ENCODE data around the gene GTSE1. TPM values are rescaled to one million over a fixed set of nuclear protein-coding genes. Genes with fewer than 3 reads are reported as not detected.
"Not testable (repeated sequence)": the region's sequence is repeated elsewhere in the genome, so short reads cannot be mapped to it uniquely, and the experiment has no call there.

The GTSE1 gene, protein sequence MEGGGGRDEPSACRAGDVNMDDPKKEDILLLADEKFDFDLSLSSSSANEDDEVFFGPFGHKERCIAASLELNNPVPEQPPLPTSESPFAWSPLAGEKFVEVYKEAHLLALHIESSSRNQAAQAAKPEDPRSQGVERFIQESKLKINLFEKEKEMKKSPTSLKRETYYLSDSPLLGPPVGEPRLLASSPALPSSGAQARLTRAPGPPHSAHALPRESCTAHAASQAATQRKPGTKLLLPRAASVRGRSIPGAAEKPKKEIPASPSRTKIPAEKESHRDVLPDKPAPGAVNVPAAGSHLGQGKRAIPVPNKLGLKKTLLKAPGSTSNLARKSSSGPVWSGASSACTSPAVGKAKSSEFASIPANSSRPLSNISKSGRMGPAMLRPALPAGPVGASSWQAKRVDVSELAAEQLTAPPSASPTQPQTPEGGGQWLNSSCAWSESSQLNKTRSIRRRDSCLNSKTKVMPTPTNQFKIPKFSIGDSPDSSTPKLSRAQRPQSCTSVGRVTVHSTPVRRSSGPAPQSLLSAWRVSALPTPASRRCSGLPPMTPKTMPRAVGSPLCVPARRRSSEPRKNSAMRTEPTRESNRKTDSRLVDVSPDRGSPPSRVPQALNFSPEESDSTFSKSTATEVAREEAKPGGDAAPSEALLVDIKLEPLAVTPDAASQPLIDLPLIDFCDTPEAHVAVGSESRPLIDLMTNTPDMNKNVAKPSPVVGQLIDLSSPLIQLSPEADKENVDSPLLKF
- 38.8 and 42.9 TPM in 2 replicates for total RNA-seq (2014; rRNA removed; shearing (Covaris generic))

DNA sequence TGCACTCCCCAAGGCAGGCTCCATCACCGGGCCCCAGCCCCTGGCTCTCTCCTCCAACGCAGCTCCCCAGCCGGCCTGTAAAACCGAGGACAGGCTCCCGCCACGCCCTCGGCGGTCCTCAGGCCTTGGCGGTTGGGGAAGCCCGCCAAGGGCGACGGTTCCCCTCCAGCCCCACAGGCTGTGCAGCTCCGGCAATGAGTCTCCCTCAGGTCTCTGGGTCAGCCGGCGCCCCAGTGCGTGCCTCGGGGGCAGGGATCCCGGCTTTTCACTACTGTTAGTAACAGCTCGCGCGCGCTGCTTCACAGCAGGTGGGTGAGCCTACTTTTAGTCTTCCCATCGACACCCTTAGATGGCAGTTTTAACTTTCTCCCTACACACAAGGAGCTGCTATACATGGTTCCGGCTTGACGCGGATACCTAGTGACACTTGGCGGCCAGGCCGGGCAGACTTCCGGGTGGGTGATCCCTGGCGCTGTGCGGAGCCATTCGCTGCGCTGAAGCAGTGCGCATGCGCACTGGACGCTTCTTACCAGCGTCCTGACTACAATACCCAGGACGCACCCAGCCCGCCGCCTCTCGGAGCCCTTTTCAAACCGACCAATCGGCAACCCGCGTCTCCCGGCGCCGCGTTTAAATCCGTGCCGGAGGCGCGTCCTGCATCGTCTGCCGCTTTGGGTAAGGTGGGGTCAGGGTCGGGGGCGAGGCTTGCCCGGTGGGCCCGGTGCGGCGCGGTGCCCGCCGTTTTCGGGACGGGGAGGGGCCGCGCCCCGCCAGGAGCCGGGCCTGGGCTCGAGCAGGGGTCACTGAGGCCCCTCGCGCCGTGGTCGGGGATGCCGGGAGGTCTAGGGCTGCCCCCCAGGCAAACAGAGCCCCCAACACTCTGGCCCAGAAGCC is at the start of gene GTSE1:
Gene GTSE1, plus strand, starts transcription at position 614 of the 894 bp plus-strand sequence. CDS start 531 bp downstream, outside the sequence.
- H3K27me3 ChIP-seq (ENCODE audit: control insufficient read depth, insufficient read depth, low read length), result no peaks in the 10 kb centered on the region
- H3K36me3 ChIP-seq (replicated peaks; ENCODE audit: control insufficient read depth, insufficient read depth, low read length), result peaks cover 19% of the 10 kb centered on the region
- DNase-seq, result peak; percentile 99
- peak within 1 kb of the TSS; percentile 93 for H3K4me3 ChIP-seq (ENCODE audit: insufficient read depth, low read depth, low read length)

DNA sequence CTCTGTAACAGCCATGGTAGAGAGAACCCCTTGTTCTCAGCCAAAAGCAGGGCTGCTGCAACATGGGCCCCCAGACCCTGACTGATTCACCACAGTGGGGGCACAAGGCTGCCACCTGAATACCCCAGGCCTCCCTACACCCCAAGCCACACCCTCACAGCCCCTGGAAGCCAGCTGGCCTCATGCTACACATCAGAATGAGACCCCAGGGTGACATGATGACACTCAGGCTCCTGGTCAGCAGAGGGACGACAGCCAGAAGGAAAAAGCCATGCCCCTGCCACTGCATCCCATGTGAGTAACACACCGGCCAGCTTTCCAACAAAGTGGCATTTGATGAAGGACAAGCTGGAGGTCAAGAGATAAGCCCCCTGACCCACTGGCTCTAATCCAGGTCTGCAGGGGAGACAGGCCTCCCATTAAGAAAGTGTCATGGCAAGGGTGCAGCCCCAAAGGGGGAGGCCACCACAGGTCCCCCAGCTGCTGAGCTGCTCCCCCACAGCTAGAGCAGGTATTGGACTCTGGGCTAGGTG is 49.2 kb upstream of the GTSE1 start:
- Histone ChIP-seq H3K4me3 (ENCODE audit: insufficient read depth, low read depth, low read length) (no peak overlapping the region), H3K36me3 (replicated peaks; ENCODE audit: control insufficient read depth, insufficient read depth, low read length) (peaks cover 1% of the 10 kb centered on the region; the same call in 1 of the 2 replicates), H3K27me3 (ENCODE audit: control insufficient read depth, insufficient read depth, low read length) (peaks cover 5% of the 10 kb centered on the region; the same call in 1 of the 2 replicates)
- DNase-seq, result no peak

DNA sequence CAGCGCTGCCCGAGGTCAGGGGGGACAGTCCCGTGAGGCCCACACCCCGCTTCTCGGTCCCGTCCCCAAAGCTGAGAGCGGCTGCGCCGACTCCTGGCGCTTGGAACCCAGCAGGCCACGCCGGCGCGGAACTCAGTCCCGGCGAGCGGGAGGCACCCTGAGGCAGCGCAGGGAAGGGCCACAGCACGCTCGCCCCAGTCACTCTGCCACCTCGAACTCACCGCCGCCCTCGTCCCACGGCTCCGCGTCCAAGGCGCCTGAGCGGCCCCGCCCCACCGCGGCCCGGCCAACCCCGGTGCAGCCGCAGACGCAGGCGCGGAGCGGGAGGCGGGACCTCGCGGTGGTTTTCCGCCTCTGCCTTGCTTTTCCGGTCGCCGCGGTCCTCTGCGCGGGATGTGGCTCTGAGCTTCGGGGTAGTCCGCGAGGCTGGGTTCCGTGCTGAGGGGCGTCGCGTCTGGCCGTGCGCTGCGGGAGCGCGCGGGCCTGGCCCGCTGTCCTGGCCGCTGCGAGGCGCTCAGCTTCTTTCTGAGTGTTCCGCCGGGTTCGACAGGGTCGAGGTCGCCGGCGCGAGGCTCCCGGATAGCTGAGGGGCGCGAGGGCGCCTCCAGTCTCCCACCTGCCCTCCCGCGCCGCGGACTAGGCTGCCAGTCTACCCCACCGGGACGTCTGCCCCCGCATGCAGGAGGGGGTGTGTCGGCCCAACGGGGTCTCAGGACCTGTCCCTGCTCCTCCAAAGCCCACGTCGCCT is 46.5 kb upstream of the GTSE1 start, which contains the start of gene CDPF1:
Gene CDPF1, minus strand, starts transcription at position 259 of the 748 bp plus-strand sequence. CDS start 2,009 bp downstream, outside the sequence.
- H3K27me3 ChIP-seq (ENCODE audit: control insufficient read depth, insufficient read depth, low read length), result peaks cover 5% of the 10 kb centered on the region; the same call in 1 of the 2 replicates
- peak; percentile 97 for DNase-seq
- H3K36me3 ChIP-seq (replicated peaks; ENCODE audit: control insufficient read depth, insufficient read depth, low read length), result no peaks in the 10 kb centered on the region
- peak within 1 kb of the TSS; percentile 93 for H3K4me3 ChIP-seq (ENCODE audit: insufficient read depth, low read depth, low read length)

DNA sequence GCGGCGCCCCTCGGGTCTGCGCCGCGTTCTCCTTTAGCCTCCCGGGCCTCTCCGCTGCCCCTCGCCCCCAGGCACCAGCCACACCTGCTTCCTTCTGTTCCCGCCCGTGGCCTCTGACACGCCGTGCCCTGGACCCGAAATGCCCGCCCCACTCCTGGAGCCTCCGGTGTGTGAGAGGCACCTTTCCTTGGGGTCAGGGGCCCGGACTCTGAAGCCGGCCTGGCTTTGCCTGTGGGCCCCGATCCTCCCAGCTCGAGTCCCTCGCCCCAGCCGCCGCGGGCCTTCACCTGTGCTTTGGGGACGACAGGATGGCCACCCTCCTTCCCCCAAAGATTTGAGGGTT is 45.9 kb upstream of the GTSE1 start:
- H3K36me3 ChIP-seq (replicated peaks; ENCODE audit: control insufficient read depth, insufficient read depth, low read length), result no peaks in the 10 kb centered on the region
- no peak for DNase-seq
- peak overlapping the region; percentile 93 for H3K4me3 ChIP-seq (ENCODE audit: insufficient read depth, low read depth, low read length)
- H3K27me3 ChIP-seq (ENCODE audit: control insufficient read depth, insufficient read depth, low read length), result peaks cover 5% of the 10 kb centered on the region; the same call in 1 of the 2 replicates

DNA sequence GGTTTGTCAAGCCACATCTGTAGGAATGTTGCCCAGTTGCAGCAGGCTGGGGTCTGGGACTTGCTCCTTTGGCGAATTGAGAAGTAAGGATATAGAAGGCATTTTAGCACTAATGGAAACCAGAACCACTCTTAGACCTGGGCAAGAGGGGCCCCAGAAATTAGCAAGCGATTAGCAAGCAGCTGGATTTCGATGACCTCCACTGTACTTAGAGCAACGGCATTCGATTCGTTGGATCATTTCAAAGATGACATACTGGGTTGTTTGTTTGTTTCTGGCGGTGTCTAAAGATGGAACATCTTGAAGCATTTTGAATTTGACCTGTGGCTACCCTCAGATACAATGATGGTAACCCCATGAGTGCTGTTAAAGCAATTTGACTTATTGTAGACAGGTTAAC is 45.4 kb upstream of the GTSE1 start:
- Histone ChIP-seq H3K4me3 (ENCODE audit: insufficient read depth, low read depth, low read length) (peak overlapping the region; percentile 93), H3K27me3 (ENCODE audit: control insufficient read depth, insufficient read depth, low read length) (peaks cover 5% of the 10 kb centered on the region; the same call in 1 of the 2 replicates), H3K36me3 (replicated peaks; ENCODE audit: control insufficient read depth, insufficient read depth, low read length) (no peaks in the 10 kb centered on the region)
- no peak for DNase-seq

DNA sequence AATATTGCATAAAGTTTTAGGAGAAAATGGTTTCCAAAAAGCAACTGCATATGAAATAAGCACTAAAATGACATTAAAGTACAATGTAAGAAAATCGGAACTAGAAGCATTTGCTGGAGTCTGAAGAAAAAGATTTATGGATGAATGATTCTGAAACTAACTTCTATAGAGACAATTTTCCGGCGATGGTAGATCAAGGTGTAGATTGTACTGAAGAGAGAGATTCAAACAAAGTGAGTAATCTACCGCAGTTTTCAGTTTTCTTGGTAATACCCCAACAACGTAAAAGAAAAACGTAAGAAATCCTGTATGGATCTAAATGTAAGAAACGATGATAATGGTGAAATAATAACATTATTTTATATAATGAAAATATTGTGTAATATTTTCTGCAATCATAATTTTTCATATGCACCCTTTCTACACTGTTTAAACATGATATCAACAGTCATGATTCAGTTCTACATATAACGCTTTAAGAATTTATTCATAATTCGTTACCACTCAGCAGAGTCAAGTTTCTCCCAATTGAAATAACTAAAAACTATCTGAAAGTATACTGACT is 44.8 kb upstream of the GTSE1 start:
- DNase-seq, result no peak
- H3K4me3 ChIP-seq (ENCODE audit: insufficient read depth, low read depth, low read length), result no peak overlapping the region
- H3K27me3 ChIP-seq (ENCODE audit: control insufficient read depth, insufficient read depth, low read length), result peaks cover 5% of the 10 kb centered on the region; the same call in 1 of the 2 replicates
- no peaks in the 10 kb centered on the region for H3K36me3 ChIP-seq (replicated peaks; ENCODE audit: control insufficient read depth, insufficient read depth, low read length)

DNA sequence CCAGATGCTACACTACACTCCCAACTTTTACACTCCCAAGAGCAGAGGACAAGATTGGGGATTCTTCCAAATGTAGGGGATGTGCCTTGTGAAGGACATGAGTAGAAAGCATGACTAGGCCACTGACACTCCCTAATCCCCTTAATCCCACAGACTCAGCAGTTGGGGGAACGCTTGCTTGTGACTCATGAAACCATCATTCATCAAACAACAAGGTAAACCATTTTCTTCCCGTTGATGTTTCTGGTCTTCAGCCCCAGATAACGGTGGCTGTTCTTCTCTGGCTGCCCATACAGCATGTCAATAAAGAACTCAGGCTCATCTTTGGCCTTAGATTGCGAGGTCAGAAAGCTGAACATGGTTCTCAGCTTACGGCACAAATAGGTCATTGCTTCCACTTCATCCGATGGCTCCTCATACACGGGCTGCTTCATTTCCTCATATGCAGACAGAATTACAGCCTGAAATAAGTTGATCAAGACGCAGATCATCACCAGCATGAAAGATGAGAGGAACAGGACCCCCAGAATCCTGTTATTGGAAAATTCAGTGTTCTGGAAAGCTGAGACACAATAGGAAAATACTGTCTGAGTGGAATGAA is 40.2 kb upstream of the GTSE1 start:
- no peaks in the 10 kb centered on the region for H3K36me3 ChIP-seq (replicated peaks; ENCODE audit: control insufficient read depth, insufficient read depth, low read length)
- H3K4me3 ChIP-seq (ENCODE audit: insufficient read depth, low read depth, low read length), result no peak overlapping the region
- DNase-seq, result no peak
- H3K27me3 ChIP-seq (ENCODE audit: control insufficient read depth, insufficient read depth, low read length), result no peaks in the 10 kb centered on the region

DNA sequence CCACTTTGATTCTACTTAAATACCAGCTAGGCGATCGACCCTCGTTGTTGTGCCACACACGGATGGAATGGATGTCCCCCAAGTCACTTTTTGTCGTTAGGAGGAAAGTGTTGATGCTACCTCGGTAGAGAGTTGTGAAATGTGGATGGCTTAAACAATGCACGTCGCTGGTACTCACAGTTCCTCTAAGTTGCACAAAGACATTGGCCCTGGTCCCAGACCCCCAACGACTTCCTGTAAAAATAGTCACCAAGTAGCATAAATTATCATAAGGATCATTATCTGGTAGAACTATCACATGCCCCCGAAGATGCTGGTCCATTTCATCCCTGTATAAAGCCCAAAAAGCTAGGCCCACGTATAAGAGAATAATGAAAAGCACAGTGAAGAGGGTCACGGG is 37.3 kb upstream of the GTSE1 start:
- peaks cover 7% of the 10 kb centered on the region; the same call in 1 of the 2 replicates for H3K27me3 ChIP-seq (ENCODE audit: control insufficient read depth, insufficient read depth, low read length)
- no peaks in the 10 kb centered on the region for H3K36me3 ChIP-seq (replicated peaks; ENCODE audit: control insufficient read depth, insufficient read depth, low read length)
- no peak overlapping the region for H3K4me3 ChIP-seq (ENCODE audit: insufficient read depth, low read depth, low read length)
- no peak for DNase-seq

DNA sequence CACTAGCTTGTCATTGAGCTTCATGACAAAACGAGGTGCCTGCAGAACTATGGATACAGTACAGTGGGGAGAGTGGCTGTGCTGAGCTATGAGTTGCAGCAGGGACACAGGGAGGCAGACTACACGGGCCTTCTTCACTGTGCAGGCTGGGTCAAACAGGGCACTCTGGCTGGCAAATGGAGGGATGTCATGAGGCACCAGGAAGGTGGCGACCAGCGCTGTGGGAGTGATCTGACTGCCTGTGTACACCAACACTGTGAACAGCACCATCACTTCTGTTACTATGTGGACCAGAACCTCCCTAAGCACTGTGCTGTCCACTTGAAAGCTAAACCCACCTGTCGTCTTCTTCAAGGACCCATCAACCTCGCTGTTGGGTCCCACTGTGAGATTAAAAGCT is 36.6 kb upstream of the GTSE1 start:
- no peak for DNase-seq
- H3K36me3 ChIP-seq (replicated peaks; ENCODE audit: control insufficient read depth, insufficient read depth, low read length), result no peaks in the 10 kb centered on the region
- peaks cover 7% of the 10 kb centered on the region; the same call in 1 of the 2 replicates for H3K27me3 ChIP-seq (ENCODE audit: control insufficient read depth, insufficient read depth, low read length)
- no peak overlapping the region for H3K4me3 ChIP-seq (ENCODE audit: insufficient read depth, low read depth, low read length)

DNA sequence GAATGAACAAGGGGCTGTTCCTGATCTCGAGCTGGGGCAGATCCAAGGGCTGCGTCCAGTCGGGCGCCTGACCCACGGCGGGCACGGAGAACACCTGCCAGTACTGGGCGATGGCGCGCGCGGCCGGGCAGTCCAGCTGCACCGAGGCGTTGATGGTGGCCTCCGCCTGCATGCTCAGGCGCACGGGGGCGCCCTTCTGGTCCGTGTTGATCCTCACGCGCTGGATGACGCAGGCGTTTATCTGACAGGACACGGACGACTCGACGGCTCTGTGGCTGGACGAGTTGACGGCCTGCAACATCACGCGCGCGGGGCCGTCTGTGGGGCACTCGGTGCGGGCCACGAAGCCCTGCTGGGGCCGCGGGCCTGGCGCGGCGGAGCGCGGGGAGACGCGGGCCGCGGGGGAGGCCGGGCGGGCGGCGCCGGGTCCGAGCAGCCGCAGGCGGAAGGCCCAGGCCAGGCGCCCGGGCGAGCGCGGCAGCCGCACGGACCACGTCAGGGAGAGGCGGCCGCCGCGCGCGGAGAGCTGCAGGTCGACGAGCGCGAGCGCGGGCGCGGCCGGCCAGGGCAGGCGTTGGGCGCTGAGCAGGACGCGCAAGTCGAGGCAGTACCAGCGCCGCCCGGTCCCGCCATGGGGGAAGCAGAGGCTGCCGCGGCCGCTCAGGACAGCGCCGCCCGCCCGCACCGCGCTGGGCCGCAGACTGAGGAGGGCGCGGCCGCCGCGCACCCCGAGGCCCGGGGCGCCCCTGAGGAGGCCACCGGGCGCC is 34.0 kb upstream of the GTSE1 start:
- peak; percentile 90 for DNase-seq
- Histone ChIP-seq H3K27me3 (ENCODE audit: control insufficient read depth, insufficient read depth, low read length) (peaks cover 7% of the 10 kb centered on the region; the same call in 1 of the 2 replicates), H3K36me3 (replicated peaks; ENCODE audit: control insufficient read depth, insufficient read depth, low read length) (no peaks in the 10 kb centered on the region), H3K4me3 (ENCODE audit: insufficient read depth, low read depth, low read length) (peak overlapping the region; percentile 3; the same call in 1 of the 2 replicates)

DNA sequence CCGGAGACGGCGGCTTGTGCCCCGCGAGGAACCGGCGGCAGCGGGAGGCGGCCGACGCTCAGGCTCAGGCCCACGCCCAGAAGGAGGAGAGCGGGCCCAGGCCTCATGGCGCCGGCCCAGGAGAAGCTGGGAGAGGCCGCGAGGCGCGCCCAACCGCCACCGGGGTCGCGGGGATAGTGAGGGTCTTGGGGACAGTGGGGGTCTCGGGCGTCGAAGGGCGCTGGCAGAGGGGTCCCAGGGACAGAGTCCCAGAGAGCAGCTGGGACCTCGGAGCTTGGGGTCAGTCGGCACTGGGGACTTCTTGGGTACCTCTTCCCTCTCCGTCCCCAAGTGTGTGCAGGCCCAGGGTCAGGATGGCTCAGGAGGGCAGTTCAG is 33.5 kb upstream of the GTSE1 start, which contains the start of gene PKDREJ:
Gene PKDREJ, minus strand, starts transcription at position 128 of the 375 bp plus-strand sequence. Its CDS starts 21 bp downstream, at position 107.
- peak within 1 kb of the TSS; percentile 3; the same call in 1 of the 2 replicates for H3K4me3 ChIP-seq (ENCODE audit: insufficient read depth, low read depth, low read length)
- DNase-seq, result no peak
- H3K36me3 ChIP-seq (replicated peaks; ENCODE audit: control insufficient read depth, insufficient read depth, low read length), result no peaks in the 10 kb centered on the region
- peaks cover 7% of the 10 kb centered on the region; the same call in 1 of the 2 replicates for H3K27me3 ChIP-seq (ENCODE audit: control insufficient read depth, insufficient read depth, low read length)

DNA sequence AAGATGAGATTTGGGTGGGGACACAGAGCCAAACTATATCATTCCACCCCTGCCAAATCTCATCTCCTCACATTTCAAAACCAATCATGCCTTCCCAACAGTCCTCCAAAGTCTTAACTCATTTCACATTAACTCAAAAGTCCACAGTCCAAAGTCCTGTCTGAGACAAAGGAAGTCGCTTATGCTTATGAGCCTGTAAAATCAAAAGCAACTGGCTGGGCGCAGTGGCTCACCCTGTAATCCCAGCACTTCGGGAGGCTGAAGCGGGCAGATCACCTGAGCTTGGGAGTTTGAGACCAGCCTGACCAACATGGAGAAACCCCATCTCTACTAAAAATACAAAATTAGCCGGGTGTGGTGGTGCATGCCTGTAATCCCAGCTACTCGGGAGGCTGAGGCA is 32.1 kb upstream of the GTSE1 start:
- not testable (repeated sequence) for DNase-seq; H3K4me3 ChIP-seq (ENCODE audit: insufficient read depth, low read depth, low read length); H3K27me3 ChIP-seq (ENCODE audit: control insufficient read depth, insufficient read depth, low read length); H3K36me3 ChIP-seq (replicated peaks; ENCODE audit: control insufficient read depth, insufficient read depth, low read length)

Measured in H7 (cell line).